Right renal cortex interstitium (tissue), 3 donors: ENCODE measurements around the gene CACNA1C. TPM values are rescaled to one million over a fixed set of nuclear protein-coding genes. Genes with fewer than 3 reads are reported as not detected.

Experiments used
- DNase-seq, 3 donors: peaks; one replicate each; pipeline ENCODE4 v3.0.0-alpha.2; 2013; ENCODE audit warnings: low read depth in 3 of 3, low spot score in 2 of 3
- polyA plus RNA-seq, 3 donors: library from polyadenylated mRNA; unstranded; fragments of 120-200 nt; gene quantifications; one replicate each; pipeline ENCODE4 v1.2.1, GENCODE V29; 2013; ENCODE audit not compliant: insufficient read length in 3 of 3

Gene CACNA1C
- polyA plus RNA-seq, 3 donors, result 5.7 to 6.4 (median 5.8) TPM

DNA sequence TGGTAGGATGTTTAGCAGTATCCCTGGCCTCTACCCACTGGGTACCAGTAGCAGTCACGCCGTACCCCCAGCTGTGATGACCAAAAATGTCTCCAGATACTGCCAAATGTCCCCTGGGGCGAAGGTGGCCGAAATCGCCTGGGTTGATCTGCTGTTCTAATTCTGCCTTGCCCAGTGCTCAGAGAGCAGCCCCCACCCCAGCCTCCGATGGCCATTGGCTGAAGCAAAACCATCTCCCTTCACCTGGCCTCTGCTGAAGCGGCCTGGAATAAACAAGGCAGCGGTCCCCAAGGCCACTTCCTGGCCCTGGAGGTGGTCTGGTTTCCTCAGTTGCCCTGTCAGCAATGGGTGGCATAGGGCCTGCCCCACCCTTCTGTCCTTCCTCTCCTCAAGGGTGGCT is 298.4 kb downstream of the CACNA1C start:
- DNase-seq, result no peak

DNA sequence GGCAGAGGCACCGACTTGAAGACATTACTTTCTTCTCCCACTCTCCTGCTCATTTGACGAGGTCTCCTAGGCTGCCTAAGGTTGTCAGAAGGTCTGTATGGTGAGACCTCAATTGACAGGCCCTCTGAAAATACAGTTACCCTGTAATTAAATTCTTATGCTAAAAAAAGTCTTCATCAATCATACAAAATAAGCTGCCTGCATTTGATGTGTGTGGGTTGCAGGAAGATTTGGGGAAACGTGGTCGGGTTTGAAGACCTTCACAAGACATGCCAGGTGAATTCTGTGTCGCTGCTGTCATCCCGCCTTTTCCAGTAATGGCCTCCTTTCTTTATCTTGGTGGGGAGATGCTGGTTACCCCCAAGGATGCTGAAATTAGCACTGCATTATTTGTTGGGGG is 299.4 kb downstream of the CACNA1C start:
- no peak for DNase-seq

DNA sequence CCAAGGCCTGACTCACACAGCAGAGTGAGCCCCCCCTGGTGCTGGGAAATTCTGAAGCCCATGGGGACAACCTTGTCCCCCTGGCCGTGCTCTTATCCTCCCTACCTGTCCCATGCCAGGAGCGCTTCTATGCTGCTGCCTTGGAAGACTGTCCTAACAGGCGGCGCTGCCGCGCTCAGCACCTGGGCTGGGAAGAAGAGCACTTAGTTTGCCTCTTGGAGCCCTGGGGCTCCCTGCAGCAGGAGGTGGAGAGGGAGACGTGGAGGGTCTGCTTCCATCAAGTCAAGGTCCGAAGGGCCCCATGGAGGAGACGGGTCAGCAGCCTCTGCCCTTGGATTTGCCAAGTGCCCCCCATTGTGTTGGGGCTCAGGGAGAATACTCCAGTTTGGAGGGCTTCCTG is 300.5 kb downstream of the CACNA1C start:
- no peak for DNase-seq

DNA sequence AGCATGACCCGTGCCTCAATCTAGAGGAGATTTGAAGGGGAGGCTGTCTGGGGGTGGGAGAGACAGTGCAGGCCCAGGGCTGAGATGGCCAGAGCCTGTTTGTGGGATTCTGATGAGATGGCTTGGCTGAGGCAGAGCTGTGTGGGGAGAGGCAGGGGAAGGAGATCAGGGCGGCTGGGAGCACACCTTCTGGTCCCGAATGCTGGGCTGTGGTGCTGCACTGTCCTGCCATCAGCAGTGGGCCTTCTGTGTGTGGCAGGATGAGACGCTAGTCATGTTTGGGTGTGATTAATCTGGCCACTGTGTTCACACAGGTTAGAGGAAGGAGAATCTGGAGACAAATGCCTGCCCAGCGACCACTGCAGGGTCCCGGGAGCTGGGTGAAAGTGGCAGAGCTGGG is 300.9 kb downstream of the CACNA1C start:
- DNase-seq, result no peak

- DNase-seq, result no peak
These were observed 301.6 kb downstream of the CACNA1C start for GRCh38 chr12:2354151-2354991.

DNA sequence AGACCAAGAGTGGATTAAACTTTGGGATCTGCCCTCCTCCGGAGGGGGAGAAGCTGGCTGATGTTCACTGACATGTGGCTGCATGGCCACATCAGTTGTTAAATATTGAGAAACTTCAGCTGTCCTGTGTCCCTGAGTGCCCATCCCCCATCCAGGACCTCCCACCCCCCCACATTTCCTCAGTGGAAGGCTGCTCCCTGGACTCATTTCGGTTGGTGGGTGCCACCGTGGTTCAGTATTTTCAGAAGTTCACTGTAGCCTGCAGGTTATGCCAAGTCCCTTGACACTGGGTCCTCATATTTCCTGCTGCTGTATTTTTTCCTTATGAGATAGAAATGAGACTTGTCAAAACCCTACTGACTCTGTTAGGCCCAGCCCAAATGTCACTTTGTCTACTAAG is 302.4 kb downstream of the CACNA1C start:
- no peak for DNase-seq

GRCh38 chr12:2355604-2356003 is 302.8 kb downstream of the CACNA1C start:
- DNase-seq, result no peak

DNA sequence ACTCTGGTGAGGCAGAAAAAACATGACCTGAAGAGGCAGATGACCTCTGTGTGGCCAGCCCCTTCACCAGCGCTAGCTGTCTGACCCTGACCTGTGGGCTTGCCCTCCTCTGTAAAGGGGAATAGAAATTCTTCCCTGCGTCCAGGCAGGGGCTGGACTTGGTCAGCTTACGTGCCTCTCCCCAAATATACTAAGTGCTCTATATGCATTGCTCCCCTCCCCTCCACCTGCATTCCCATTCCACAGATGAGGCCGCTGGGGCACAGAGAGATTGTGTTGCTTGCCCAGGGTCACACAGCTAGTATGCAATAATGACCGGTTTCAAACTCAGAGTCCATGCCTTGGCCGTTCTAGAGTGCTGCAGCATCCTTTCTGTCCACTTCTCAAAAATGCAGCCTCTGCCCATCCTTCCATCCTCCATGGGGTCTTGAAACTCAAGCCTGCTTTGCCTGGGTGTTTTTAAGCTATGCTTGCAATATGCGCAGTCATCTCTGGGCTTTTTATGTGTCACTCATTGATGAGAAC is 303.9 kb downstream of the CACNA1C start:
- DNase-seq, result no peak

DNA sequence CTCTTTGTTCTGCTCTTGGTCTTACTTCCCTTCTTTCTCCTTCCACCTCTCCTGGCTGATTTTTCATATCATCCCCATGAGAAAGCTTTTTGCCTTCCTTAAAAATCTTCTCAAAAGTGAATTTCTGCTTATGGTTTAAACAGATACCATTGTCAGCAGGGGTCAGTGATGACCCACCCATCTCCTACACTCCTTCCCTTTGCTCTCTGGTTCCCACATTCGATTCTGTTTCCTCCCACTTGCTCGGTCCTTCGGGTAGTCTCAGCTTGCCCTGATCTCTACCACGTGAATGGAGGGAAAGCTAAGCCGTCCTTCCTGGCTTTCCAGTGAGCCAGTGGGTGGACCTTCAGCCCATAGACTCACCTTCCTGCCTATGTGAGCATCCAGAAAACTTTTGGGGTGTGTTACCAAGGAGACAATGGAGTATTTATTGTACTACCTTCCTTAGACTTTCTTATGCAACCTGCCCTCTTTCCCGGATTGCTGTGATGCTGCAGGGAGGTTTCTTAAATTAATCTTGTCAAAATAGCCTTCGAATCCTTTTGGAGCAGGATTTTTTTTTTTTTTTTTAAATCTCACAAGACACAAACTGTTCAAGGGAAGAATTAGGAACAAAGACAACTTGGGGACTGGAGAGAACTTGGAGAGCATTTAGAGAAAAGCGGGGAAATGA is 306.3 kb downstream of the CACNA1C start:
- no peak for DNase-seq

- DNase-seq, result no peak
These were observed 307.2 kb downstream of the CACNA1C start for GRCh38 chr12:2359725-2360629.

GRCh38 chr12:2360630-2361170 is 307.9 kb downstream of the CACNA1C start:
- no peak for DNase-seq

GRCh38 chr12:2363836-2364609 is 311.2 kb downstream of the CACNA1C start:
- no peak for DNase-seq

GRCh38 chr12:2364631-2365051 is 311.9 kb downstream of the CACNA1C start:
- DNase-seq, result no peak

- no peak for DNase-seq
These were observed 313.9 kb downstream of the CACNA1C start for GRCh38 chr12:2366711-2367110.

- DNase-seq, result no peak
These were observed 319.4 kb downstream of the CACNA1C start for GRCh38 chr12:2372178-2372577.

GRCh38 chr12:2372735-2373134 is 319.9 kb downstream of the CACNA1C start:
- no peak for DNase-seq

DNA sequence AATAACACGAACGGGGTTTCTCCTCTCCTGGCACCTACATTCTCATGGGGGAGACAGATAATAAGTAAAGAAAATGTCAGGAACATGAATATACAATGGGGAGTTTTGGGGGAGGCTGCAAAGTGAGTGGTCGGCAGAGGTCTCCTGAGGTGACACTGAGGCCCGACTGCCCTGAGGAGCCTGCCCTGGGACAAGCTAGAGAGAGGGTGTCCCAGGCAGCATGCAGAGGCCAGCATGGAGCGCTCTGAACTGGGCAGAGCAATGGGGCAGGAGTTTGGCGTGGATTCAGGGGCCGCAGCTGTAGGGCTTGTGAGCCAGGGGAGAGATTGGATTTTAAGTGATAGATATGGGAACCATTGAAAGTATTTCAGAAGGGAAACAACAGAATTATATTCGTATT is 320.5 kb downstream of the CACNA1C start:
- no peak for DNase-seq

GRCh38 chr12:2374092-2374906 is 321.5 kb downstream of the CACNA1C start:
- no peak for DNase-seq

- DNase-seq, result no peak
These were observed 323.1 kb downstream of the CACNA1C start for GRCh38 chr12:2375871-2376270.
